ENCODE data around the gene MEGF9. TPM values are rescaled to one million over a fixed set of nuclear protein-coding genes. Genes with fewer than 3 reads are reported as not detected.

Gene MEGF9
- total RNA-seq, 1 experiment from 2014 or later: 12.2 TPM

DNA sequence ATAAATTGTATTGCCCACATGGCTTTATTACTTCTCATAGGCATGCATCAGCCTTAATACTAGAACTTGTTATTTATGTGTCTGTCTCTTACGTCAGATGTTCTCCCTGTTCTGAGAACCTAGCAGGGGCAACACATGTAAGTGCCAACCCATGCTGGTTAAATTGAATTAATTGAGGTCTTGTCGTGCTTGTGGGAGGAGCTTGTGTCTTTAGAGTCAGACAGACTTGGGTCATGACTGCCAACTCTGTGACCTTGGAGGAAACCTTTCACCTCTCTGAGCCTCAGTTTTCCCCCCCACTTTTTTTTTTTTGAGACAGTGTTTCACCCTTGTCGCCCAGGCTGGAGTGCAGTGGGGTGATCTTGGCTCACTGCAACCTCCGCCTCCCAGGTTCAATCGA is 2.2 kb upstream of the MEGF9 start:
- Histone ChIP-seq H3K27ac (ENCODE audit: low read depth, low read length, poor library complexity, severe bottlenecking) (no peak overlapping the region), H3K36me3 (ENCODE audit: insufficient read depth, low read length, poor library complexity, severe bottlenecking) (no peaks in the 10 kb centered on the region), H3K9me3 (ENCODE audit: low read depth, low read length, poor library complexity, severe bottlenecking) (no peaks in the 10 kb centered on the region), H3K27me3 (replicated peaks; ENCODE audit: insufficient read depth, low read depth, low read length, poor library complexity) (no peaks in the 10 kb centered on the region), H3K4me1 (ENCODE audit: insufficient read depth, low read length, poor library complexity, severe bottlenecking) (peaks cover 31% of the 10 kb centered on the region), H3K4me3 (ENCODE audit: low read depth, low read length, poor library complexity, severe bottlenecking) (no peak overlapping the region)
- DNase-seq (ENCODE audit: low spot score): no peak
- POLR2A ChIA-PET (ENCODE audit: low non-redundant PET): no interaction called here
- CTCF ChIA-PET: no interaction called here
- no peak for TF ChIP-seq EZH2 (IDR thresholded peaks at IDR 0.05; ENCODE audit: borderline replicate concordance, low read depth, low read length, poor library complexity, severe bottlenecking)
- TF ChIP-seq, protein P1, sequence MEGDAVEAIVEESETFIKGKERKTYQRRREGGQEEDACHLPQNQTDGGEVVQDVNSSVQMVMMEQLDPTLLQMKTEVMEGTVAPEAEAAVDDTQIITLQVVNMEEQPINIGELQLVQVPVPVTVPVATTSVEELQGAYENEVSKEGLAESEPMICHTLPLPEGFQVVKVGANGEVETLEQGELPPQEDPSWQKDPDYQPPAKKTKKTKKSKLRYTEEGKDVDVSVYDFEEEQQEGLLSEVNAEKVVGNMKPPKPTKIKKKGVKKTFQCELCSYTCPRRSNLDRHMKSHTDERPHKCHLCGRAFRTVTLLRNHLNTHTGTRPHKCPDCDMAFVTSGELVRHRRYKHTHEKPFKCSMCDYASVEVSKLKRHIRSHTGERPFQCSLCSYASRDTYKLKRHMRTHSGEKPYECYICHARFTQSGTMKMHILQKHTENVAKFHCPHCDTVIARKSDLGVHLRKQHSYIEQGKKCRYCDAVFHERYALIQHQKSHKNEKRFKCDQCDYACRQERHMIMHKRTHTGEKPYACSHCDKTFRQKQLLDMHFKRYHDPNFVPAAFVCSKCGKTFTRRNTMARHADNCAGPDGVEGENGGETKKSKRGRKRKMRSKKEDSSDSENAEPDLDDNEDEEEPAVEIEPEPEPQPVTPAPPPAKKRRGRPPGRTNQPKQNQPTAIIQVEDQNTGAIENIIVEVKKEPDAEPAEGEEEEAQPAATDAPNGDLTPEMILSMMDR (conservative IDR thresholded peaks at IDR 0.05; ENCODE audit: low read depth, low read length): no peak
- intact Hi-C loops (cut with micrococcal nuclease; ENCODE audit: unreplicated experiment): no loop called here
- no TSS peak for BruUV-seq (replicated peaks)

DNA sequence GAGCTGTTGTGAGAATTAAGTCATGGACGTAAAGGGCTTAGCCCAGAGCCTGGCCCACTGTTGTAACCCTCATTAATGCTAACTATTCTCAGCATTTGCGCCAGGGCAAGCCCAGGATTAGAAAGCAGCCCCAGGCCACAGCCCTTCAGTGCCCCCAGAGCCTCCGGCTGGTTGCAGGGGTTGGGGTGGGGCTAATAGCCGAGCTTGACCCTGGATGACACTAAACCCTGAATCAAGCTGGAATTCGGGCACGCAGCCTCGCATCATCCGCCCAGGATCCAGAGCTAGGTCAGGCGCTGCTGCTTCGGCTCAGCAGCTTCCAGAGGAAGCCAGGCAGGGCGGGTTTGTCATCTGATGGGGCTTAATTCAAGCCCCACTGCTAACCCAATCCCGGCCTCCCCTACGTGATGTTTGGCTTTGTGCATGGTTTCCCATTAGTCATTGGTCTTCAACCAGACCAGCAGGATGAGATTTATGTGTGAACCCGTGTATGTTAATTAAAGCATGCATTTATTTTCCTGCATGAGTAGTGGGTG is 1.2 kb upstream of the MEGF9 start:
- CTCF ChIA-PET: no interaction called here
- no peak for DNase-seq (ENCODE audit: low spot score)
- Histone ChIP-seq H3K27ac (ENCODE audit: low read depth, low read length, poor library complexity, severe bottlenecking) (peak overlapping the region; percentile 90), H3K27me3 (replicated peaks; ENCODE audit: insufficient read depth, low read depth, low read length, poor library complexity) (no peaks in the 10 kb centered on the region), H3K9me3 (ENCODE audit: low read depth, low read length, poor library complexity, severe bottlenecking) (no peaks in the 10 kb centered on the region), H3K36me3 (ENCODE audit: insufficient read depth, low read length, poor library complexity, severe bottlenecking) (no peaks in the 10 kb centered on the region), H3K4me1 (ENCODE audit: insufficient read depth, low read length, poor library complexity, severe bottlenecking) (peaks cover 41% of the 10 kb centered on the region), H3K4me3 (ENCODE audit: low read depth, low read length, poor library complexity, severe bottlenecking) (peak overlapping the region; percentile 78)
- no TSS peak for BruUV-seq (replicated peaks)
- POLR2A ChIA-PET (ENCODE audit: low non-redundant PET): no interaction called here
- no peak for TF ChIP-seq EZH2 (IDR thresholded peaks at IDR 0.05; ENCODE audit: borderline replicate concordance, low read depth, low read length, poor library complexity, severe bottlenecking)
- TF ChIP-seq, protein P1 (conservative IDR thresholded peaks at IDR 0.05; ENCODE audit: low read depth, low read length): no peak
- intact Hi-C loops (cut with micrococcal nuclease; ENCODE audit: unreplicated experiment): no loop called here

DNA sequence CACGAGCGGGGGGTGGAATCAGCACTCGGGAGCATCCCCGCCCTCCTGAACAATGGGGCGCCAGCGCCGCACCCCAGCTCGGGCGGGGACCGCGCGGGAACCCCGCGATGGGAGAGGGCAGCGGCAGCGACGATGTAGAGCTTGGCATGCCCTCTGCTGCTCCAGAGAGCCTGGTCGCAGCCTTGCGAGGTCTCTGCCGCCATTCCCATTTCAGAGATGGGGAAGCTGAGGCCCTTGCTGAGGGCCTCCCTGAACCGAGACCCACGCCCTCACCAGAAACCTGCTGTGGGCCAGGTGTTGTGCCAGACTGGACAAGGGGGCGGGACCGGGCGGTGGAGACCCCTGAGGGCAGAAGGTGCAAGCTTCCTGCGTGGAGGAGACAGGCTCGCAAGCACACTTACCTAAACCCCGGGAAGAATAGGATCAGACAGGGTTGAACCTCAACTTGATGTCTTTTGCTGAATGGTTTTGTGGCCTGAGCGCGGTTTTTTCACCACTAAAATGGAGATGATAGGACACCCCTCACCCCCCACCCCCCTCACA is 647 bp upstream of the MEGF9 start:
- POLR2A ChIA-PET (ENCODE audit: low non-redundant PET): no interaction called here
- intact Hi-C loops (cut with micrococcal nuclease; ENCODE audit: unreplicated experiment): loop anchor here (5.0 kb wide), 1 partner anchor 93 kb away; no protein-coding TSS in a partner anchor
- no peak for DNase-seq (ENCODE audit: low spot score)
- Histone ChIP-seq H3K27me3 (replicated peaks; ENCODE audit: insufficient read depth, low read depth, low read length, poor library complexity) (no peaks in the 10 kb centered on the region), H3K9me3 (ENCODE audit: low read depth, low read length, poor library complexity, severe bottlenecking) (no peaks in the 10 kb centered on the region), H3K4me3 (ENCODE audit: low read depth, low read length, poor library complexity, severe bottlenecking) (peak overlapping the region; percentile 78), H3K27ac (ENCODE audit: low read depth, low read length, poor library complexity, severe bottlenecking) (peak overlapping the region; percentile 90), H3K4me1 (ENCODE audit: insufficient read depth, low read length, poor library complexity, severe bottlenecking) (peaks cover 41% of the 10 kb centered on the region), H3K36me3 (ENCODE audit: insufficient read depth, low read length, poor library complexity, severe bottlenecking) (no peaks in the 10 kb centered on the region)
- TF ChIP-seq, protein P1 (conservative IDR thresholded peaks at IDR 0.05; ENCODE audit: low read depth, low read length): no peak
- TF ChIP-seq EZH2 (IDR thresholded peaks at IDR 0.05; ENCODE audit: borderline replicate concordance, low read depth, low read length, poor library complexity, severe bottlenecking): no peak
- TSS peak; percentile 67 for BruUV-seq (replicated peaks)
- CTCF ChIA-PET: no interaction called here
